ENCODE measurements around the gene FAM240B.

The FAM240B gene

DNA sequence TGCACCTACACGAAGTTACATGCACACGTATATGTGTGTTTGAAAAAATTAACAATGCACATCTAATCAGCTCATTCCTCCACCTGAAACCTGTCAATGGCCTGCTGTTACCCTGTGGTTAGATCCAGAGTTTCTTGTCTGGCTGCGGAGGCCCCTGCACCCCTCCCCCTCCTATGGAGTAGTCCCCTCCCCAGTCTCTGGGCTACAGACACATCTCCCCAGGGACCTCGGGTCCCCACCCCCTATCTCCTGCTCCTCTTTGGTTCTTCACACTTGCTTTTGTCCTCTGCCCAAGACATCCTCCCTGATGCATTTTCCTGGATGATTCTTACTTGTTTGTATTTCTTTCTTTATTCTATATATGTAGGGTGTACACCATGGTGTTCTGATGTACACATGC lies 27.2 kb downstream of the FAM240B start:
- TF ChIP-seq, protein P1, sequence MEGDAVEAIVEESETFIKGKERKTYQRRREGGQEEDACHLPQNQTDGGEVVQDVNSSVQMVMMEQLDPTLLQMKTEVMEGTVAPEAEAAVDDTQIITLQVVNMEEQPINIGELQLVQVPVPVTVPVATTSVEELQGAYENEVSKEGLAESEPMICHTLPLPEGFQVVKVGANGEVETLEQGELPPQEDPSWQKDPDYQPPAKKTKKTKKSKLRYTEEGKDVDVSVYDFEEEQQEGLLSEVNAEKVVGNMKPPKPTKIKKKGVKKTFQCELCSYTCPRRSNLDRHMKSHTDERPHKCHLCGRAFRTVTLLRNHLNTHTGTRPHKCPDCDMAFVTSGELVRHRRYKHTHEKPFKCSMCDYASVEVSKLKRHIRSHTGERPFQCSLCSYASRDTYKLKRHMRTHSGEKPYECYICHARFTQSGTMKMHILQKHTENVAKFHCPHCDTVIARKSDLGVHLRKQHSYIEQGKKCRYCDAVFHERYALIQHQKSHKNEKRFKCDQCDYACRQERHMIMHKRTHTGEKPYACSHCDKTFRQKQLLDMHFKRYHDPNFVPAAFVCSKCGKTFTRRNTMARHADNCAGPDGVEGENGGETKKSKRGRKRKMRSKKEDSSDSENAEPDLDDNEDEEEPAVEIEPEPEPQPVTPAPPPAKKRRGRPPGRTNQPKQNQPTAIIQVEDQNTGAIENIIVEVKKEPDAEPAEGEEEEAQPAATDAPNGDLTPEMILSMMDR (conservative IDR thresholded peaks at IDR 0.05) = no peak
- no peak overlapping the region for H3K27ac ChIP-seq

DNA sequence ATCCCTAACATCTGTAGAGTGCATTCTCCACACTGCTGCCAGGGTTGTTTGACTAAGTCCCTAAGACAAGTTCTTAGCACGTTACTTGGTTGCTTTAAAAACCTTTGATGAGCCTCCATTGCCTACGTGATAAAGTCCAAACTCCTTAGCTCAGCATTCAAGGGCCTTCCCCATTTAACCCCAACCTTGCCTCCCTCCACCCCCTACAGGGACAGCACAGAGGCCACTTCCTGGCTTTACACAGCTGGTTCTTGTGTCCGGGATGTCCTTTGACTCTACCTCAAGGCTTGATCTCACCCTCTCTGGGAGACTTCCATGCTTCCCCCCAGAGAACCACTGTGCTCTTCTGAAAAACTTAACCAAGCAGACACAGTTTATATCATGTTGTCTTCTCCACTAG lies 29.4 kb downstream of the FAM240B start:
- TF ChIP-seq, protein P1 (conservative IDR thresholded peaks at IDR 0.05) = no peak
- H3K27ac ChIP-seq = no peak overlapping the region

DNA sequence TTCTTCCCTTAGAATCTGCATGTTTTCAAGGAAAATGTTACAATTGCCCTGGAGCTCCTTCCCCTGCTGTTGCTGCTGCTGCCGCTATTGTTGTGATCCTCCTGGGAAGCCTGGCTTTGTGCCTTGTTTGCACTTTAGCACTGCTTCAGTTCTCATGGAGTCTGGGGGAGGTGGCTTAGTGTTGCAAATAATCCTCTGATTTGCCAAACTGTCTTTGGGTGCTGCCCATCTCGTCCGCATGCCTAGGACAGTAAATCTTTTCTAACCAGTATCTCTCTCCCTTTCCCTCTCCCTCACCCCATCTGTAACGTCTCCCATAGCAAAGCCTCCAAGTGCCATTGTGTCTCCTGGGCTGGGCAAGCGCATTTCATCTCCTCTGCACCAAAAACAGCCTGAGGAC lies 30.3 kb downstream of the FAM240B start:
- TF ChIP-seq, protein P1 (conservative IDR thresholded peaks at IDR 0.05) = no peak
- H3K27ac ChIP-seq = peak overlapping the region; percentile 33

DNA sequence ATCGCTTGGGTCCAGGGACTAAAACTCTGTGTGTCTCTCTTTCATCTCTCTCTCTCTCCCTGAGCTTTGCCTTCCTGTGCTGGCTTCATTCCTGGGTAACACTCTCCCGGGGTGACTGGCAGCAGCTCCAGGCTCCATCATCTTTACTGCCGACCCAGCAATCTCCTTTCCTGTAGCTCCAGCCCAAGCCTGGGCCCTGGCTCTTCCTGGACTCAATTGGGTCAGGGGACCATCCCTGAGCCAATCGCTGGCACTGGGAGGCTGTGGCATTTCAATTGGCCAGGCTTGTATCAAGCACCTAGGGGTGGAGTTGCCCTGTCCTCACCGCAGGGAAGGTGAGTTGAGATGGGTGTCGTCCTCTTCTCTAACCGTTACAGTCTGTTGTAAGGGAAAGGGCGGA lies 31.9 kb downstream of the FAM240B start:
- peak overlapping the region; percentile 77 for H3K27ac ChIP-seq
- TF ChIP-seq, protein P1 (conservative IDR thresholded peaks at IDR 0.05) = no peak

DNA sequence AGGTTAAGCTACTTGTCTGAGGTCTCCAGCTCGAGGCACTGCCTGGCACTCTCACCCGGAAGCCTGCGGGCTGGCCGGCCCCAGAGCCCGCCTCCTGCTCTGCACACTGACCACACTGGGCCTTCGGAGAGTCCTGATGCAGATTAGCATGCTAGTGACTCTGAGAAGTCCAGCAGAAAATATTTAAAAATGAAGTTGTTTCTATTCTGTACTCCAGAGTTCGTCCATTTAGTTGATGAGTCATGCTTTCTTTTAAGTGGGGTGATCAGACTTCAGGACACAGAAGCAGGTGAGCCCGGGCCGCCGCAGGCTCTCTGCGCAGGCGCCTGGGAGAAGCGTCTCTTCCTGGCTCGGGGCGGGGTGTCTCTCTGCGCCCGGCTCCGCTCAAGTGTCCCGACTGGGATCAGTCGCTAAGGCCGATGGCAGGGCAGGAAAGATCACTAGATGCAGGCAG lies 32.5 kb downstream of the FAM240B start:
- TF ChIP-seq, protein P1 (conservative IDR thresholded peaks at IDR 0.05) = no peak
- H3K27ac ChIP-seq = peak overlapping the region; percentile 77

DNA sequence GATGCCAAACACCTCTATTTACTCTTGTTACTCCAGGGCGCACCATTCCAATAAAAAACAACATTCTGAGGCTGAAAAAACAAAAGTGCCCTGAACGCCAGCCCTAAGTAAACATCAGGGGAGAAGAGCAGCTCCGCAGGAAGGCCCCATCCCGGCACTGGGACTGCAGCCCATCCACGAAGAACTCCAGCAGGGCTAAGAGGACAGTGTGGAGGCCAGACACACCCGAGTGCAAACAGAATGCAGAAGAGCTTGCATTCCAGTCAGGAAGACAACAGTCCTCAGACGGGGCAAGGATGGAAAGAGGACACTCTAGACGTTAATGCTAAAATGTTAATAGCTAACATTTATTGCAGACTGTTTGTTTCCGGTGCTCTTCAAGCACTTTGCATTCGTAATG lies 33.0 kb downstream of the FAM240B start:
- TF ChIP-seq, protein P1 (conservative IDR thresholded peaks at IDR 0.05) = no peak
- H3K27ac ChIP-seq = peak overlapping the region; percentile 77

DNA sequence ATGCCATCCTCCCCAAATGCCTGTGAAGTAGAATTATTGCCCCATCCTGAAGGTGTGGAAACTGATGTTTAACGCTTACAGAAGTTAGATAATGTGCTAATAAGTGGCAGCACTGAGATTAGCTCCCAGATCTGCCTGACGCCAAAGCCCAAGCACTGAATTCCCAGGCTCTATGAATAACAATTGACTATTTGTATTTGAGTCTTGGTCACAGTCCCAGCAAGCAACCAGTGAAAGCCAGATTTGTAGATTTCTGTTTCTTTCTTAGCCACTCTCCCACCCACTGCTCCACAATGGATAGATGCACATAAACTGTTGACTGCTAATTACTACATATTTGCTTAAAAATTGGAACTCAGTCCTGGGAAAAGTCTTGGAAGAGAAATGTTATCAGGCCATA lies 34.4 kb downstream of the FAM240B start:
- no peak overlapping the region for H3K27ac ChIP-seq
- TF ChIP-seq, protein P1 (conservative IDR thresholded peaks at IDR 0.05) = no peak
